Activated naive CD4-positive, alpha-beta T cell (primary cell): ENCODE data around the gene SUN1.
"Not testable (repeated sequence)": the region's sequence is repeated elsewhere in the genome, so short reads cannot be mapped to it uniquely, and the experiment has no call there.

Source experiments
- DNase-seq, 4 experiments: peaks; one replicate each; lab custom pipeline; 2025; lab: John Stamatoyannopoulos, UW

SUN1 gene

GRCh38 chr7:920351-921070 lies 88.2 kb downstream of the SUN1 start:
- DNase-seq, result no peak

- no peak for DNase-seq
Observed at GRCh38 chr7:921071-921461, 88.8 kb downstream of the SUN1 start.

GRCh38 chr7:921581-922333 lies 89.5 kb downstream of the SUN1 start:
- no peak for DNase-seq

GRCh38 chr7:922334-923107 lies 90.2 kb downstream of the SUN1 start:
- no peak for DNase-seq

GRCh38 chr7:923108-924041 lies 91.1 kb downstream of the SUN1 start:
- peak; percentile 73 to 84 (median 76) for DNase-seq

GRCh38 chr7:924042-924441 lies 91.8 kb downstream of the SUN1 start:
- DNase-seq, result not testable (repeated sequence)
